Hepatocyte (in vitro differentiated cells): ENCODE measurements around the gene SHANK3.

ENCODE experiments used
- EZH2 ChIP-seq: fragments of 200-600 bp; sonication (generic); IDR thresholded peaks from 2 replicates; pipeline ENCODE4 v1.6.1; 2016; ENCODE audit warnings: antibody characterized with exemption, mild to moderate bottlenecking, borderline replicate concordance
- EZH2phosphoT487 ChIP-seq: fragments of 200-600 bp; sonication (generic); IDR thresholded peaks from one replicate; pipeline ENCODE4 v1.6.1; 2018; ENCODE audit warnings: antibody characterized with exemption, mild to moderate bottlenecking, low read depth, moderate library complexity; ENCODE audit not compliant: unreplicated experiment, severe bottlenecking
- TF ChIP-seq, protein P1 (sequence below): fragments of 200-600 bp; sonication (generic); IDR thresholded peaks from 2 replicates; pipeline ENCODE4 v1.5.1; 2016; ENCODE audit warnings: antibody characterized with exemption, mild to moderate bottlenecking; ENCODE audit not compliant: poor library complexity

GRCh38 chr22:50702261-50702671 is 29.6 kb downstream of the SHANK3 start:
- TF ChIP-seq, protein P1, sequence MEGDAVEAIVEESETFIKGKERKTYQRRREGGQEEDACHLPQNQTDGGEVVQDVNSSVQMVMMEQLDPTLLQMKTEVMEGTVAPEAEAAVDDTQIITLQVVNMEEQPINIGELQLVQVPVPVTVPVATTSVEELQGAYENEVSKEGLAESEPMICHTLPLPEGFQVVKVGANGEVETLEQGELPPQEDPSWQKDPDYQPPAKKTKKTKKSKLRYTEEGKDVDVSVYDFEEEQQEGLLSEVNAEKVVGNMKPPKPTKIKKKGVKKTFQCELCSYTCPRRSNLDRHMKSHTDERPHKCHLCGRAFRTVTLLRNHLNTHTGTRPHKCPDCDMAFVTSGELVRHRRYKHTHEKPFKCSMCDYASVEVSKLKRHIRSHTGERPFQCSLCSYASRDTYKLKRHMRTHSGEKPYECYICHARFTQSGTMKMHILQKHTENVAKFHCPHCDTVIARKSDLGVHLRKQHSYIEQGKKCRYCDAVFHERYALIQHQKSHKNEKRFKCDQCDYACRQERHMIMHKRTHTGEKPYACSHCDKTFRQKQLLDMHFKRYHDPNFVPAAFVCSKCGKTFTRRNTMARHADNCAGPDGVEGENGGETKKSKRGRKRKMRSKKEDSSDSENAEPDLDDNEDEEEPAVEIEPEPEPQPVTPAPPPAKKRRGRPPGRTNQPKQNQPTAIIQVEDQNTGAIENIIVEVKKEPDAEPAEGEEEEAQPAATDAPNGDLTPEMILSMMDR = no peak
- no peak for TF ChIP-seq EZH2
- TF ChIP-seq EZH2phosphoT487 = no peak
